Fibroblast of mammary gland (primary cell): ENCODE measurements around the gene QPCT.

Experiments used
- DNase-seq: peaks from one replicate; pipeline ENCODE4 v3.0.0-alpha.2; 2010; ENCODE audit warnings: low read depth
- H3K4me3 ChIP-seq: 2 replicates; pipeline ENCODE4 v1.5.1; 2011; ENCODE audit warnings: low read depth, mild to moderate bottlenecking, low read length, moderate library complexity; ENCODE audit not compliant: control insufficient read depth
- TF ChIP-seq, protein P1 (sequence below): conservative IDR thresholded peaks from 2 replicates; pipeline ENCODE4 v1.5.1; 2011; ENCODE audit warnings: low read depth, low read length, inconsistent platforms; ENCODE audit not compliant: control insufficient read depth, insufficient read depth

Gene QPCT

DNA sequence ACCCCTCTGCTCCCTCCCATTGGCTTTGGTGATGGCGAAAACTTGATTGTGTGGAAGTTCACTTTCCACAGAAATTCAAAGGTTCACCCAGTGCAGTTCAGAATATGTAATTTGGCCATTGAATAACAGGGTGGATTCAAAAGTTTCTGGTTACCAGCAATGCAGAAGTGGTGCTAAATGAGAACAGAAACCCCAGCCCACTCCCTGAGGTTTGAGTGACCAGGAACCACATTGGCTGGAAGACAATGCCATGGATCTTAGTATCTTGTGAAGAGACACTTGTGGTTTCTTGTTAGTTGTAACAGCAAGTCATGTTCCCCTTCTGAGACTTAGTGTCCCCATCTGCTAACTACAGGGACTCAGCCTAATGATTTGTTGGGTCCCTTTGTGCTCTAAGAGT, 49.8 kb downstream of the QPCT start:
- DNase-seq: no peak
- TF ChIP-seq, protein P1, sequence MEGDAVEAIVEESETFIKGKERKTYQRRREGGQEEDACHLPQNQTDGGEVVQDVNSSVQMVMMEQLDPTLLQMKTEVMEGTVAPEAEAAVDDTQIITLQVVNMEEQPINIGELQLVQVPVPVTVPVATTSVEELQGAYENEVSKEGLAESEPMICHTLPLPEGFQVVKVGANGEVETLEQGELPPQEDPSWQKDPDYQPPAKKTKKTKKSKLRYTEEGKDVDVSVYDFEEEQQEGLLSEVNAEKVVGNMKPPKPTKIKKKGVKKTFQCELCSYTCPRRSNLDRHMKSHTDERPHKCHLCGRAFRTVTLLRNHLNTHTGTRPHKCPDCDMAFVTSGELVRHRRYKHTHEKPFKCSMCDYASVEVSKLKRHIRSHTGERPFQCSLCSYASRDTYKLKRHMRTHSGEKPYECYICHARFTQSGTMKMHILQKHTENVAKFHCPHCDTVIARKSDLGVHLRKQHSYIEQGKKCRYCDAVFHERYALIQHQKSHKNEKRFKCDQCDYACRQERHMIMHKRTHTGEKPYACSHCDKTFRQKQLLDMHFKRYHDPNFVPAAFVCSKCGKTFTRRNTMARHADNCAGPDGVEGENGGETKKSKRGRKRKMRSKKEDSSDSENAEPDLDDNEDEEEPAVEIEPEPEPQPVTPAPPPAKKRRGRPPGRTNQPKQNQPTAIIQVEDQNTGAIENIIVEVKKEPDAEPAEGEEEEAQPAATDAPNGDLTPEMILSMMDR: no peak
- no peak overlapping the region for H3K4me3 ChIP-seq

DNA sequence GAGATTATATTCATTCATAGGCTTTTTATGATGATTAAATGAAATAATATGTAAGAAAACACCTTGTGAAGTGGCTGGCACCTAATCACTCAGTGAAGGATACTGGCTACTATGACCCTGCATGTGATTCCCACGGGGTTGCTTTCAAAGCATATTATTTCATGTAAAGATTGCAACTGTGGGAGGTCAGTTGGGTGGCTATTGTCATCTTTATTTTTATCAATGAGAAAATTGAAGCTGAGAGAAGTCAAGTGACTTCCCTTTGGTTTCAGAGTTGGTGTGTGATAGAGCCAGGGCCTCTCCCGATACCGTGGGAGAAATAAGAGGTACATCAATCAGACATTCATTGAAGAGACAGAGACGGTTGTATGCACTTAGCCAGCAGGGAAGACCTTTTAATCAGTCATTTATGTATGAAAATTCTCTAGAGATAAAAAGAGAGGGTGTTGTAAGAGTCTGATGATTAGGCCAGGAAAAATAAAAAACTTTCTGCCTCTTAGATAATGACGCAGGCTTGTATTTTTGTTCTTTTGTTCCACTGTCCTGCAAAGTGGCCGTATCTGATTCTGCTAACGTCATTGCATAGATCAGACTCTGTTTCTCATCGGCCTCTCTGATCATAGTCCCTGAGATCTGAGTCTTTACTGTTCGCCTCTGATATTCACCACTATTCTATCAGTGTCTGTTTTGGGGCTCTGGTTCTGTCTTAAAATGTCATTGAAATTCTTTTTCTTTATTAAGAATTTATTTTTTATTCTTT, 50.5 kb downstream of the QPCT start:
- no peak for DNase-seq
- TF ChIP-seq, protein P1: no peak
- H3K4me3 ChIP-seq: no peak overlapping the region

DNA sequence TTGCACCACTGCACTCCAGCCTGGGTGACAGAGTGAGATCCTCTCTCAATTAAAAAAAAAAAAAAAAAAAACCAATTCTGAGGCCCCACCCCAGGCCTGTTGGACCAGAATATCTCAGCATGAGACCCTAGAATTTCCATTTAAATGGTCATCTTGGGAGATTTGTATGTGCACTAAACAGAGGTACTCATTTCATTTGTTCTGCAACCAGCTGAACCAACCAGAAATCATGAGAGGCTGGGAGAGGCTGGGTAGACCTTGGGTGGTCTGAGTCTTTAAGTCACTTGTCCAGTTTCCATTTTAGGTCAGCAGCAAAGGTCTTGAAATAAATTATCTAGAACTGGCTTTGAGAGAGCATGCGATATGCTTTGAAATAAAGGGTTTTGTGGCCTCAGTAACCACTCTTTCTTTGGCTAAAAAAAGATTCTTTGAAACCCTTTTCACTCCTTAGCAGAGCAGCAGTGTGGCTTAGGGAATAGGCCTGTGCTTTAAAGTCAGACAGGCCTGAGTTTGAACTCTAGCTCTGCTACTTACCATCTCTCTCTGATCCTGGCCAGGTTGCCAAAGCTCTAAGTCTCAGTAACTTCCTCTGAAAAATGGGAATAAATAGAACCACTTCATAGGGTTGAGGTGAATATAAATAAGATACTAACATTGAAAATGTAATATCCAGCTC, 52.6 kb downstream of the QPCT start:
- TF ChIP-seq, protein P1: no peak

DNA sequence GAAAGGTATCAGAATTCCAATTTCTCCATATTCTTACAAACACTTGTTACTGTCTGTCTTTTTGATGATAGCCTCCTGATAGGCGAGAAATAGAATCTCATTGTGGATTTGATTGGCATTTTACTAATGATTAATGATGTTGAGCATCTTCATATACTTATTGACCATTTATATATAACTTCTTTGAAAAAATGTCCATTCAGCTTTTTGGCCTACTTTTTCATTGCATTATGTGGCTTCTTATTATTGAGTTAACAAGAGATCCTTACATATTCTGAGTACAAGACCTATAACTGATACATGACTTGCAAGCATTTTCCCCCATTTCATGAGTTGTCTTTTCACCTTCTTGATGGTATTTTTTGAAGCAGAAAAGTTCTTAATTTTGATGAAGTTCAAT, 54.6 kb downstream of the QPCT start:
- DNase-seq: no peak
- TF ChIP-seq, protein P1: no peak
- no peak overlapping the region for H3K4me3 ChIP-seq

More for the DNA sequence above, 52.6 kb downstream of the QPCT start:
- no peak overlapping the region for H3K4me3 ChIP-seq
- DNase-seq: no peak

DNA sequence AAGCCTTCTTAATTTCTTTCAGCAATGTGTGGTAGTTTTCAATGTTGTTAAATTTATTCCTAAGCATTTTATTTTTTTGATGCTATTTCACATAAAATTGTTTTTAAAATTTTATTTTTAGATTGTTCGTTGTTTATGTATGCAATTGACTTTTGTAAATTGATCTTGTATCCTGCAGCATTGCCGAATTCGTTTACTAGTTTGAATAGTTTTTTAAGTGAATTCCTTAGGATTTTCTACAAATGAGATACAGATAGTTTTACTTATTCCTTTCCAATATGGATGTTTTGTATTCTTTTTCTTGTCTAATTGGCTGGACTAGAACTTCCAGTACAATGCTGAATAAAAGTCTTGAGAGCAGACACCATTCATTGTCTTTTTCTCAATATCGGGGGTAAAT, 55.6 kb downstream of the QPCT start:
- no peak for DNase-seq
- no peak overlapping the region for H3K4me3 ChIP-seq
- TF ChIP-seq, protein P1: no peak

DNA sequence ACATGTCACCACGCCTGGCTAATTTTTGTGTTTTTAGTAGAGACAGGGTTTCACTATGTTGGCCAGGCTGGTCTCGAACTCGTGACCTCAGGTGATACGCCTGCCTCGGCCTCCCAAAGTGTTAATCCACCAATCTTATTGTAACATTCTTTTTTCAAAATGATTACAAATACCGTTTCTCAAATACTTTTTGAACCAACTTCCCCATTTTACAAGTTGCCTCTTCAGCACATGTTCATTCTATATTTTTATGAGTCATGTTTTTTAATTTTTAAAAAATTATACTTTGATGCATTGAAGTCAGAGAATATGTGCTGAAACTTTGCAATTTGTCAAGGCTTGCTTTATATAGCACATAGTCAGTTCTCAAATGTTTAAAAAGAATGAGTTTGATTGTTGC, 58.2 kb downstream of the QPCT start:
- DNase-seq: no peak
- H3K4me3 ChIP-seq: no peak overlapping the region
- TF ChIP-seq, protein P1: no peak
